Measurements from ENCODE around the gene TEN1.

The TEN1 gene

DNA sequence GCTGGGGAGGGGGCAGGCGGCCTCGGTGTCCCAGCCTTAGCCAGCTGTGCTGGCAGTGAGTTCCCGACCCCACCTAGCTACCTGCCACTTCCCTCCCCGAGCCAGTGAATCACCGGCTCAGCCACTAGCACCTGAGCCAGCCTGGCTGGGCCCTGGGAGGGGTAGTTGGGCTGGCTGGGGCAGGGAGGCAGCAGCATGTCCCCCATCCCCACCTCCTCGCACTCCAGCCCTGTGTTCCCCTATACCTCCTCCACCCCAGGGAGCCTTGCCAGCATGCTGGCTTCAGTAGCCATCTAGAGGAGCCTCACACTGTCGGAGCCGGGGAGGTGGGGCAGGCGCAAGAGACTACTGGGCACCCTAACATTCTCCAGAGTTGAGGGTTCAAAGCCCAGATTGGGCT, 45.3 kb downstream of the TEN1 start:
- Histone ChIP-seq H3K9me3 (ENCODE audit: control insufficient read depth, low read length) (no peaks in the 10 kb centered on the region), H3K4me3 (ENCODE audit: low read length) (no peak overlapping the region), H3K9ac (ENCODE audit: low read length) (no peak overlapping the region), H3K36me3 (ENCODE audit: control insufficient read depth, insufficient read depth, low read length) (no peaks in the 10 kb centered on the region), H3K27me3 (ENCODE audit: control insufficient read depth, insufficient read depth, low read length) (no peaks in the 10 kb centered on the region), H3K4me1 (ENCODE audit: control insufficient read depth, insufficient read depth, low read length) (peaks cover 27% of the 10 kb centered on the region)

DNA sequence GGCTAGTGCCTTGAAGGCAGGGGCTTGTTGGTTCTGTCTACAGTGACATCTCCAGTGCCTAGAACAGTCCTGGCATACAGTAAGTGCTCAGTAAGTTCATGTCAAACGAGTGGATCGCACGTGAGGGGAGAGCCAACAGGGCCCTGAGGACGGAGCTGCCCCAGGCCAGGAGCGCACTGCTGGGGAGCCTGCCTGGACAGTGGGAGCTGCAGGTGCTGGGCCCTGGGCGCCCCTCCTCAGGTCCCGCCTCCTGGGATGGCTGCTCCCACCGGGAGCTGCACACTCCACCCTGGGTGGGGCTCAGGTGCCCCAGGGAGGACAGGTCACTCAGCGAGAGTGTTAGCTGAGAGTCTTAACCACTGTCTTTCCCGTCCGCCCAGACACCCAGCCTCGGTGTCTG, 46.3 kb downstream of the TEN1 start:
- Histone ChIP-seq H3K9ac (ENCODE audit: low read length) (no peak overlapping the region), H3K4me3 (ENCODE audit: low read length) (no peak overlapping the region), H3K27me3 (ENCODE audit: control insufficient read depth, insufficient read depth, low read length) (no peaks in the 10 kb centered on the region), H3K9me3 (ENCODE audit: control insufficient read depth, low read length) (no peaks in the 10 kb centered on the region), H3K36me3 (ENCODE audit: control insufficient read depth, insufficient read depth, low read length) (no peaks in the 10 kb centered on the region), H3K4me1 (ENCODE audit: control insufficient read depth, insufficient read depth, low read length) (peaks cover 33% of the 10 kb centered on the region)

DNA sequence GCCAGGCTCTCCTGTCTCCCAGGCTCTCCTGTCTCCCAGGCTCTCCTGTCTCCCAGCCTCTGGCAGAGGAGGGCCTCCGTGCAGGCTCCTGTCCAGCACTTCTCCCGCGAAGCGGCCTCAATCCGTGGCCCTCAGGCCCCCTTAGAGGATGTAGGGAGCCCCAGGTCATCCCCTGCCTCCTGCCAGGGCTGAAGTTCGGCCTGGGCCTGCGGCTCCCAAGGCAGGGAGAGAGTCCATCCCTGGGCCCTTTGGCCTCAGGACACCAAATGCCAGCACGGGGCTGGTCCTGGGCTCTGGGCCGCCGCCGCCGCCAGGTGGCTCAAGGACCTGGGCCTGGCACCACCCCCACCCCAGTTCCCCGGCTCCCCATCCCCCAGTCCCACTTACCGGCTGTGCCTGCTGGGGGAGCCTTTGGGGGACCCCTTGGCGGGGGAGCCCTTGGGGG, 47.7 kb downstream of the TEN1 start:
- Histone ChIP-seq H3K9me3 (ENCODE audit: control insufficient read depth, low read length) (no peaks in the 10 kb centered on the region), H3K4me1 (ENCODE audit: control insufficient read depth, insufficient read depth, low read length) (peaks cover 33% of the 10 kb centered on the region), H3K9ac (ENCODE audit: low read length) (peak overlapping the region; percentile 68), H3K4me3 (ENCODE audit: low read length) (no peak overlapping the region), H3K36me3 (ENCODE audit: control insufficient read depth, insufficient read depth, low read length) (no peaks in the 10 kb centered on the region), H3K27me3 (ENCODE audit: control insufficient read depth, insufficient read depth, low read length) (no peaks in the 10 kb centered on the region)

DNA sequence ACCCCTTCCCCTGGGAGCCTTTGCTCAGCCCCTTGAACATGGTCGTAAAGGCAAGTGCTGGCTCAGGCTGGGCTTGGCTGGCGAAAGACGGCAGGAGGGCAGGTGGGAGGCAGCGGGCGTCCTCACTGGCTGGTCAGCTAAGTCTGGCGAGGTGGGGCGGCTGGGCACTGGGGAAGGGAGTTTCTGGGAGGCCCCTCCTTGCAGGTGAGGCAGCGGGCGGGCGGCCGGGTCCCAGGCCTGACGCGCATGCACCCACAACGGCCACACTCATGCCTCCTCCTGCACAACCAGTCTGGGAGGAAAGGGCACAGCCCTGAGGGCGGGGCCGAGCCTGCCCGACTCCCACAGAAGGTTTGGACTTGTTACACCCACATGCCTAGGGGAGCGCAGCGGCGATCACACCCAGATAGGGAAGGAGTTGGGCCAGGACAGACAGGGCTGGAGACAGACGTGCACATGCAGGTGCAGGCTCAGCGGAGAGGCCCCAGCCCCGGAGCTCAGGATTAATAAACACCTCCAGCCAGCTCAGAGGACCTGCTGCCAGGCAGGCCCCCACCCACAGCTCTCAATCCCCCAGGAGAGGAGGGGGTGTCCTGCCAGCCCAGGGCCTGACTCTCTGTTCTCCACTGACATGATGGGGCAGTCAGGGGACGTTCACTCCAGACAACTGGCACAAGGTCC, 48.3 kb downstream of the TEN1 start, which contains the start of gene EVPL:
EVPL (minus strand) TSS at position 148 of the 681 bp plus-strand sequence; CDS start at position 40, 108 bp downstream.
- Histone ChIP-seq H3K4me1 (ENCODE audit: control insufficient read depth, insufficient read depth, low read length) (peaks cover 33% of the 10 kb centered on the region), H3K9ac (ENCODE audit: low read length) (peak within 1 kb of the TSS; percentile 68), H3K36me3 (ENCODE audit: control insufficient read depth, insufficient read depth, low read length) (no peaks in the 10 kb centered on the region), H3K9me3 (ENCODE audit: control insufficient read depth, low read length) (no peaks in the 10 kb centered on the region), H3K4me3 (ENCODE audit: low read length) (no peak within 1 kb of the TSS), H3K27me3 (ENCODE audit: control insufficient read depth, insufficient read depth, low read length) (no peaks in the 10 kb centered on the region)

DNA sequence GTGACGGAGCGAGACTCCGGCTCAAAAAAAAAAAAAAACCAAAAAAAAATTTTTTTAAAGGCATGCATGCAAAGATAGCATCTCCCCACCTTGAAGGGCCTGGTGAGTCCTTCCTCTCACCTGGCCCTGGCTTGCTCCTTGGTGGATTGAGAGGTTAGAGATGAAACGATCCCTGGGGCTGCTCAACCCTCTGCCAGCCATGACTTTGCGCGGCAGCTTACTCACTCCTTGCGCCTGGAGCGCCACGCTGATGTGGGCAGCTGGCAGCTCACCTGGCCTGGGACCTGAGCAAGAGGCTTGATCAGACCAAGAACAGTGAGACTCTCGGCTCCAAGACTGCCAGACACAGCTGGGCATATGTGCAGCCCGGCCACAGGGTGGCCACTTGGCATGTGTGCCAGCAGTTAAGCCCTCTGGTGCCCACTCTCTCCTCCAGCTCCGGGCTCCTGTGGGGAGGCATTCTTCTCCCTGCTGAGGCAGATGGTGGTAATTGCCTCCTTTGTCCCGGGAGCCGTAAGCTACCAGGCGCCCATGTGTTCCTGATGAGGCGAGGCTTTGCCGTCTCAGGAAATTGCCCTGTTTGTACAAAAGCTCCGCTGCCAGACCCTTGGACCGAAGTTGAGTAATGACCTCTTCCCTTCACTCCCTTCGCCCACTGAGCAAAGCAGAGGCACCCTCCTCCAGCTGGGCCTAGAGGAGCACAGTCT, 53.2 kb downstream of the TEN1 start:
- no peak overlapping the region for H3K4me3 ChIP-seq (ENCODE audit: low read length)
- no peaks in the 10 kb centered on the region for H3K36me3 ChIP-seq (ENCODE audit: control insufficient read depth, insufficient read depth, low read length)
- H3K4me1 ChIP-seq (ENCODE audit: control insufficient read depth, insufficient read depth, low read length): peaks cover 13% of the 10 kb centered on the region
- no peaks in the 10 kb centered on the region for H3K9me3 ChIP-seq (ENCODE audit: control insufficient read depth, low read length)
- no peaks in the 10 kb centered on the region for H3K27me3 ChIP-seq (ENCODE audit: control insufficient read depth, insufficient read depth, low read length)
- no peak overlapping the region for H3K9ac ChIP-seq (ENCODE audit: low read length)

DNA sequence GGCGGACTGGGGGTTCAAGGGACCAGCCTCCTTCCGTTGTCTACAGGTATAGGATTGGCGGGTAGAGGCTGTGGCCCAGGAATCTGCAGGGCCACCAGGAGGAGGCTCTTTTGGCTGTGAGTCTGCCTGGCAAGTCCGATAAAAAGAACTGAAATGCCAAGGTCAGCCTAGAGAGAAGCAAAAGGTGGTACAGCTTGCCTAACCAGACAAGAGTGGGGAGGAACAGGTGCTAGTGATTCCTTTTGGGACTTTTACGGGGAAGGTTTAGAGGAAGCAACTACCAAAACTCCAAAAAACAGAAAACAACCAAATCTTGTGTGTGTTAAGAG, 53.7 kb downstream of the TEN1 start:
- Histone ChIP-seq H3K36me3 (ENCODE audit: control insufficient read depth, insufficient read depth, low read length) (peaks cover 3% of the 10 kb centered on the region), H3K9ac (ENCODE audit: low read length) (no peak overlapping the region), H3K9me3 (ENCODE audit: control insufficient read depth, low read length) (no peaks in the 10 kb centered on the region), H3K27me3 (ENCODE audit: control insufficient read depth, insufficient read depth, low read length) (no peaks in the 10 kb centered on the region), H3K4me3 (ENCODE audit: low read length) (no peak overlapping the region), H3K4me1 (ENCODE audit: control insufficient read depth, insufficient read depth, low read length) (peaks cover 9% of the 10 kb centered on the region)

DNA sequence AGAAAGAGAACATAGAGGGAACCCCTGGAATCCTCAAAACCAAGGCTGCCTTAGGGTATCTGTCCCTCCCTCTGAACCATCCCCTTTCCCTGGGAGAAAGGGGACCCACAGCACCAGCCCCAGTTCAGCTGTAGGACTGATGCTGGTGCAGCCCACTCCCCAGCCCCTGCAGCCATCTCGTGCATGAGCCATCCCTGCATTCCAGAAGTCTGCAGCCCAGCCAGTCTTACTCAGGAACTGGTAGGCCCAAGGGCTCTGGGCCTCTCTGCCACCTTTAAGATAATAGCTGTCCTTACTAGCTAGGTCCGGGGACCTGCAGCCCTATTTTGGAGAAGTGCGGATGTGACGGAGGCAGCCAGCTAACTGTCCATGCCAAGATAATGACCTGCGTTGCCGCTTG, 54.1 kb downstream of the TEN1 start:
- no peaks in the 10 kb centered on the region for H3K9me3 ChIP-seq (ENCODE audit: control insufficient read depth, low read length)
- H3K36me3 ChIP-seq (ENCODE audit: control insufficient read depth, insufficient read depth, low read length): peaks cover 7% of the 10 kb centered on the region
- H3K27me3 ChIP-seq (ENCODE audit: control insufficient read depth, insufficient read depth, low read length): no peaks in the 10 kb centered on the region
- H3K9ac ChIP-seq (ENCODE audit: low read length): no peak overlapping the region
- peaks cover 8% of the 10 kb centered on the region for H3K4me1 ChIP-seq (ENCODE audit: control insufficient read depth, insufficient read depth, low read length)
- H3K4me3 ChIP-seq (ENCODE audit: low read length): no peak overlapping the region

DNA sequence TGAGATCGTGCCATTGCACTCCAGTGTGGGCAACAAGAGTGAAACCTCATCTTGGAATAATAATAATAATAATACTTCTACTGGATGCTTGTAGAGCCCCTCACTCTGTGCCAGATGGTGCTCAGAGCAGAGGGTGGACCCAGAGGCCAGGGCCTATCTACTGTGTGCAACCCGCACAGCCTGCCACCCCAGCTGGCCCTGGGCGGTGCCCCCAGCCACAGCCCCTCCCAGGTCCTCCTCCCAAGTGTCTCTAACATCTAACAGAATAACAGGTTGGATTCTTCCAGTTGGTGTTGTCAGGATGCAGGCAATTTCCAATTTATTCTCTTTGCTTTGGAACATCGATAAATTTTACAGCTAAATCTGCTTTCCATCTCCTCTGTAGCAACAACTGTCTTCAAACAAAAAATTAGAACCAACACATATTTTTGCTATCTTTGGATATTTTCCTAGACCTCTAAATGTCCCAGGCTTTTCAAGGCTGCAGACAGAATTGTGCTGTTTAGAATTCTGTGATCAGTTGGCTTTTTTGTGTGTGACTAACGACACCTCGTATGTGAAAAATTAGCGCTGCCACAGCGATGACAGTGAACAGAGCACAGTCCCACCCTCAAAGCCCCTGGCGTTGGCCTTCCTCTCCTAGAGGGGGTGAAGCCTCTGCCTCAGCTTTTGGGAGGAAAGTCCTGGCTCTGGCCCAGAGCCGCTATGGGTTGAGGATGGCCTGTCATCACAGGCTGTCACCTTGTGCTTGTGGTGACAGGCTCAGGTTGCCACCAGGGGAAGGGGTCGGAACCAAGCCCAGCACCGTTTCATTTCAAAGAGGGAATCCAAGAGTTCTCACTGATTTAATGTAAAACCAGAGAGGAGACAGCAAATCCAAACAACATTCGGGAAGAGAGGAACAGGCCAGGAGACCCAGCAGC, 55.6 kb downstream of the TEN1 start:
- H3K4me3 ChIP-seq (ENCODE audit: low read length): no peak overlapping the region
- no peaks in the 10 kb centered on the region for H3K27me3 ChIP-seq (ENCODE audit: control insufficient read depth, insufficient read depth, low read length)
- H3K4me1 ChIP-seq (ENCODE audit: control insufficient read depth, insufficient read depth, low read length): peaks cover 3% of the 10 kb centered on the region
- no peaks in the 10 kb centered on the region for H3K9me3 ChIP-seq (ENCODE audit: control insufficient read depth, low read length)
- no peak overlapping the region for H3K9ac ChIP-seq (ENCODE audit: low read length)
- peaks cover 14% of the 10 kb centered on the region for H3K36me3 ChIP-seq (ENCODE audit: control insufficient read depth, insufficient read depth, low read length)

DNA sequence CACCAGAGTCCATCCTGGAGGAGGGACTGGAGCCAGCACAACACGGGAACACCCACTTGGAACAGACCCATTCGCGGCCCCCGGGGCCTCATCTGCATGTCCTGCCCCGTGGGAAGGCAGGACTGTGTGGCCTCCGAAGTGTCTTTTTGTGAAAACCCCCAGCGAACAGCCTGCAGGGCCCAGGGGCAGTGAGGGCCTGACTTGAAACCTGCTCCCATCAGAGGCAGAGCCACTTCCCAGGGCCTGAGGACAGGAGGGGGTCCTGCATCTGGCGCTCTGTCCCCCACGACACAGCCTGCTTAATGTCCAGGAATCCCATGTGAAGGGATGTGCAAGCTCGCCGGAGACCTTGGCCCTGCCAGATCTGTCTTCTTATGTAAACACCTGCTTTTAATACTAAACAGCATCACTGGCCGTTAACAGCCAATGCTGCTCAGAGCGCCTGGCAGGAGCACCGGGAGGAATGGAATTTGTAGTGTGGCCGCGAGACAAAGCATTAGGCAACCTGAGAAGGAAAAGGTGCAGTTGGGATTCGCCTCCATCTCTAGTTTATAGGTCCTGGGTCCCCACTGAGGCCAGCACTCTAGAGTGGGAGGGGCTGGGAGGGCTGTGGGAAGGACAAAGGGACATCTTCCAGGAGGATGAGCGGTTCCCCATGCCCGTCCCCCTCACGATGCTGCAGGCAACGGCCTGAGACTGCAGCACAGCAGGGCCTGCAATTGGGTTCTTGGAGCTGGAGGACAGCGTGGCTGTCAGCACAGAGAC, 57.6 kb downstream of the TEN1 start:
- Histone ChIP-seq H3K9ac (ENCODE audit: low read length) (no peak overlapping the region), H3K36me3 (ENCODE audit: control insufficient read depth, insufficient read depth, low read length) (peaks cover 18% of the 10 kb centered on the region), H3K27me3 (ENCODE audit: control insufficient read depth, insufficient read depth, low read length) (no peaks in the 10 kb centered on the region), H3K9me3 (ENCODE audit: control insufficient read depth, low read length) (no peaks in the 10 kb centered on the region), H3K4me3 (ENCODE audit: low read length) (no peak overlapping the region), H3K4me1 (ENCODE audit: control insufficient read depth, insufficient read depth, low read length) (no peaks in the 10 kb centered on the region)

DNA sequence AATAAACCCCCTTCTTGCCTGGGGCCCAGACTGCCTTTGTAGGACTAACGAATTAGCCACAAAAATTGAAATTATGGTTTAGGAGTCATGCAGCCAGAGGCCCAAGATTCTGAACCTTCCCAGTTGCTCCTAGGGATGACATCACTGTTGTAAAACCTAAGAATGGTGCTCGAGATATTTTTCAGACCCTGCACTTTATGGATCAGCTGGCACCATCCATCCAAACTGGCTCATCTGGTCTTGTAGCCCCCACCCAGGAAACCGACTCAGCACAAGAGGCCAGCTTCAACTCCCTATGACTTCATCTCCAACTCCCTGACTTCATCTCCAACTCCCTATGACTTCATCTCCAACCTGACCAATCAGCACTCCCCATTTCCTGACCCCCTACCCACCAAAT, 59.0 kb downstream of the TEN1 start:
- H3K4me3 ChIP-seq (ENCODE audit: low read length): no peak overlapping the region
- no peaks in the 10 kb centered on the region for H3K4me1 ChIP-seq (ENCODE audit: control insufficient read depth, insufficient read depth, low read length)
- no peaks in the 10 kb centered on the region for H3K27me3 ChIP-seq (ENCODE audit: control insufficient read depth, insufficient read depth, low read length)
- H3K9me3 ChIP-seq (ENCODE audit: control insufficient read depth, low read length): no peaks in the 10 kb centered on the region
- no peak overlapping the region for H3K9ac ChIP-seq (ENCODE audit: low read length)
- peaks cover 18% of the 10 kb centered on the region for H3K36me3 ChIP-seq (ENCODE audit: control insufficient read depth, insufficient read depth, low read length)

DNA sequence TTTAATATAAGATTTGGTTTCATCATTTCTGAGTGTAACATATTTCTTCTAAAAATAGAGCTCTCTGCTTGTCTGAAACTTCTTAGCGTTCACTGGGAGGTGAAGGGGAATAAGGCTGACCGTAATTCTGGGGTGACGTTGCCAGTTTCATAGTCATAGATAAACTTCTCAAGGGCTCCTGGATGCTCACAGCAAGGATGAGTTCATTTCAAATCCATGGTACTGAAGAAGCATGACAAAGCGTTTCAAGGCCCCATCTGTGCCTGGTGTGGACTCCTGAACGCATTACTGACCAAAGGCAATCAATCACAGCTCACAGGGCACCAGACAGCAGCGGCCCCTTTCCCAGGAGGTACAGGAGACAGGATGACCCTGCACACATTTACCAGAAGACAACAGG, 60.1 kb downstream of the TEN1 start:
- Histone ChIP-seq H3K9me3 (ENCODE audit: control insufficient read depth, low read length) (no peaks in the 10 kb centered on the region), H3K4me3 (ENCODE audit: low read length) (no peak overlapping the region), H3K36me3 (ENCODE audit: control insufficient read depth, insufficient read depth, low read length) (peaks cover 20% of the 10 kb centered on the region), H3K9ac (ENCODE audit: low read length) (no peak overlapping the region), H3K4me1 (ENCODE audit: control insufficient read depth, insufficient read depth, low read length) (no peaks in the 10 kb centered on the region), H3K27me3 (ENCODE audit: control insufficient read depth, insufficient read depth, low read length) (no peaks in the 10 kb centered on the region)

Data from mucosa of stomach (tissue), 1 donor.